ENCODE measurements around the gene CPT1B.

The CPT1B gene

GRCh38 chr22:50579752-50580151 lies 1.5 kb upstream of the CPT1B start:
- Mint-ChIP-seq H3K27ac (peak overlapping the region in 1 of 3 experiments; percentile 23), H3K27me3 (ENCODE audit: low read depth) (no peaks in the 10 kb centered on the region), H3K9me3 (no peaks in the 10 kb centered on the region), H3K36me3 (ENCODE audit: low read depth) (peaks cover 16% of the 10 kb centered on the region), H3K4me3 (peak overlapping the region in 2 of 3 experiments; percentile 58 to 72), H3K4me1 (peaks cover 6% of the 10 kb centered on the region)
- TF ChIP-seq, protein P1, sequence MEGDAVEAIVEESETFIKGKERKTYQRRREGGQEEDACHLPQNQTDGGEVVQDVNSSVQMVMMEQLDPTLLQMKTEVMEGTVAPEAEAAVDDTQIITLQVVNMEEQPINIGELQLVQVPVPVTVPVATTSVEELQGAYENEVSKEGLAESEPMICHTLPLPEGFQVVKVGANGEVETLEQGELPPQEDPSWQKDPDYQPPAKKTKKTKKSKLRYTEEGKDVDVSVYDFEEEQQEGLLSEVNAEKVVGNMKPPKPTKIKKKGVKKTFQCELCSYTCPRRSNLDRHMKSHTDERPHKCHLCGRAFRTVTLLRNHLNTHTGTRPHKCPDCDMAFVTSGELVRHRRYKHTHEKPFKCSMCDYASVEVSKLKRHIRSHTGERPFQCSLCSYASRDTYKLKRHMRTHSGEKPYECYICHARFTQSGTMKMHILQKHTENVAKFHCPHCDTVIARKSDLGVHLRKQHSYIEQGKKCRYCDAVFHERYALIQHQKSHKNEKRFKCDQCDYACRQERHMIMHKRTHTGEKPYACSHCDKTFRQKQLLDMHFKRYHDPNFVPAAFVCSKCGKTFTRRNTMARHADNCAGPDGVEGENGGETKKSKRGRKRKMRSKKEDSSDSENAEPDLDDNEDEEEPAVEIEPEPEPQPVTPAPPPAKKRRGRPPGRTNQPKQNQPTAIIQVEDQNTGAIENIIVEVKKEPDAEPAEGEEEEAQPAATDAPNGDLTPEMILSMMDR (IDR thresholded peaks at IDR 0.05; ENCODE audit: unreplicated experiment in 3 of 3) = no peak

DNA sequence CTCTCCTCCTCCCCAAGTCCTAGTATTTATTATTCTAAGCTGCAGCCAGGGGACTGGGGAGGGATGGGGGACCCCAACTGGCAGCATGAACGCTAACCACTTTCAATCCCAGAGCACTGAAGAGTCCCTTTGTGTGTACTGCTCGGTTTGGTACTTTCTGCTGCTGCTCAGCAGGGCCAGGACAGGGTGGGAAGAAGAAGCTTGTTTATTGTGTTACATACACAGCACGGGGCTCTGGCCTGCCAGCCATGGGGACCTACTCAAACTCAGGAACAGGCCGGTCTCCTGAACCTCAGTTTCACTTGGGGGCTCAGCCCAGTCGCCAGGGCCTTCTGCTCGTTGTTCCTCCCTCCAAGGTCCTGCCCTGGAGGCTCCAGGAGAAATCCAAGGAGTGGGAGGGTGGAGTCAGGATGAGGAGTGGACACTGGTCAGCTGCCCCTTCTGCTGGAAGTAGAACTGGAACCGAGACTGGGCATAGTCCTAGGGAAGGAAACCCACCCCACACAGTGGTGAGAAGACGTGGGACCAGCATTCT lies 616 bp upstream of the CPT1B start:
- no peaks in the 10 kb centered on the region for H3K27me3 Mint-ChIP-seq (ENCODE audit: low read depth)
- TF ChIP-seq, protein P1 (IDR thresholded peaks at IDR 0.05; ENCODE audit: unreplicated experiment in 3 of 3) = no peak
- H3K36me3 Mint-ChIP-seq (ENCODE audit: low read depth) = peaks cover 16% of the 10 kb centered on the region
- peak overlapping the region in 1 of 3 experiments; percentile 43 for H3K4me3 Mint-ChIP-seq
- H3K4me1 Mint-ChIP-seq = peaks cover 6% of the 10 kb centered on the region
- no peak overlapping the region for H3K27ac Mint-ChIP-seq
- H3K9me3 Mint-ChIP-seq = no peaks in the 10 kb centered on the region

DNA sequence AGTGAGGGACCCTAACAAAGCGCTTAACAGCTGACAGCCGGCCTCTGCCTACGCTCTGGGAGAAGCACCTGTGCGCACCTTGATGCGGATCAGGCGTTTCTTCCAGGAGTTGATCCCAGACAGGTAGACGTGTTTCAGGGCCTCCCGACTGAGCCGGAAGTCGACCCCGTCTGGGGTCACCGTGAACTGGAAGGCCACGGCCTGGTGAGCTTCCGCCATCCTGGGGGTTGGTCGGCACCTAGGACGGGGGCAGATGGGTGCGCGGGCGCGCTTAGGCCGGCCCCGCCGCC lies 585 bp downstream of the CPT1B start:
- Mint-ChIP-seq H3K36me3 (ENCODE audit: low read depth) (peaks cover 16% of the 10 kb centered on the region), H3K9me3 (no peaks in the 10 kb centered on the region), H3K4me1 (peaks cover 6% of the 10 kb centered on the region), H3K27me3 (ENCODE audit: low read depth) (no peaks in the 10 kb centered on the region), H3K4me3 (no peak overlapping the region), H3K27ac (no peak overlapping the region)
- TF ChIP-seq, protein P1 (IDR thresholded peaks at IDR 0.05; ENCODE audit: unreplicated experiment in 3 of 3) = no peak

DNA sequence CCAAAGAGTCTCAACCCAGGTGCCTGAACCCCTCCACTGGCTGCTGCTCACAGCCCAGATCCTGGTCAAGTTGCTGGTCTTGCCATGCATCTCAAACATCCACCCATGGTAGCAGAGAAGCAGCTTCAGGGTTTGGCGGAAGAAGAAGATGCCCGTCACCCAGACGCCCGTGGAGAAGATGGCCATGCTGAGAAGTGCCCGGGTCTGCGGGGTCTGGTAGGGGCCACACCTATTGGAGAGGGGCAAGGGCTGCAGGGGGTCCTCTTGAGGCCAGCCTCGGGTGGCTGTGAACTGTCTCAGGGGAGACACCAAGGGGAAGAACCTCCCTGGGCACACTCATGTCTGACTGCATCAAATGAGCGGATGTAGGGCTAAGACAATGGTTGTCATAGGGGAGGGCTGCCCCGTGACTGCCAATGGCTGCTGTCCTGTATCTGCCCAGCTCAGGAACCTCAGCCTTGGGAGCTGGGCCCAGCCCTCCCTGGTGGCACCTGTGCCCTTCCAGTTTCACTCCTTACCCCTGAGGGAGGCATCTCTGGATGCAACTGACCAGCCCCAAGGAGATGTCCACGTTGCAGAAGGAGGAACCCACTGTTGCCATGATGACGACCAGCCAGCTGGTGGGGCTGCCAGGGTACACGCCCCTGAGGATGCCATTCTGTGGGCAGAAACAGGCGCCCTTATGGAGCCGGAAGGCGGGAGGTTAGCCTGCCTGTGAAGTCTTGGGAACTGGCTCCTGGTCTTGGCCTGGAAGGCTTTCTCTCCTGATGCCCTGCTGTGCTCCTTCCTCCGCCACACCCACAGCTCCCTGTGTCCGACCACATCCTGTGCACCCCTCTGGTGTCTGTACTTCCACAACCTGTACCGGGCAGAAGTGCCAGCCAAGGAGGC lies 1.2 kb downstream of the CPT1B start:
- no peaks in the 10 kb centered on the region for H3K9me3 Mint-ChIP-seq
- H3K27me3 Mint-ChIP-seq (ENCODE audit: low read depth) = no peaks in the 10 kb centered on the region
- peak overlapping the region in 1 of 3 experiments; percentile 16 for H3K4me3 Mint-ChIP-seq
- H3K36me3 Mint-ChIP-seq (ENCODE audit: low read depth) = peaks cover 16% of the 10 kb centered on the region
- TF ChIP-seq, protein P1 (IDR thresholded peaks at IDR 0.05; ENCODE audit: unreplicated experiment in 3 of 3) = no peak
- H3K27ac Mint-ChIP-seq = no peak overlapping the region
- peaks cover 6% of the 10 kb centered on the region for H3K4me1 Mint-ChIP-seq

- no peaks in the 10 kb centered on the region for H3K9me3 Mint-ChIP-seq
- H3K4me3 Mint-ChIP-seq = peak overlapping the region in 1 of 3 experiments; percentile 5
- TF ChIP-seq, protein P1 (IDR thresholded peaks at IDR 0.05; ENCODE audit: unreplicated experiment in 3 of 3) = peak in 2 of 3 experiments; percentile 21 to 46
- H3K4me1 Mint-ChIP-seq = peaks cover 6% of the 10 kb centered on the region
- H3K27ac Mint-ChIP-seq = no peak overlapping the region
- no peaks in the 10 kb centered on the region for H3K27me3 Mint-ChIP-seq (ENCODE audit: low read depth)
- H3K36me3 Mint-ChIP-seq (ENCODE audit: low read depth) = peaks cover 16% of the 10 kb centered on the region
These were observed 2.2 kb downstream of the CPT1B start for GRCh38 chr22:50576070-50576469.
